ENCODE measurements around the gene PLXNB3. TPM values are rescaled to one million over a fixed set of nuclear protein-coding genes. Genes with fewer than 3 reads are reported as not detected.
A peak's percentile ranks its signal among the peaks of the same experiment; 100 is the strongest.
"Not testable (repeated sequence)": the region's sequence is repeated elsewhere in the genome, so short reads cannot be mapped to it uniquely, and the experiment has no call there.

PLXNB3 gene
- total and polyA plus RNA-seq, 2 donors (not counting 1 experiment from before 2014, with no cell fraction given) = 1.9 to 4.3 TPM

GRCh38 chrX:153744210-153745066 lies 19.6 kb upstream of the PLXNB3 start:
- no peaks in the 10 kb centered on the region for H3K36me3 ChIP-seq (ENCODE audit: control insufficient read depth, insufficient read depth, low read length)
- DNase-seq (ENCODE audit: low read depth in 2 of 2) = no peak
- H3K9ac ChIP-seq (ENCODE audit: insufficient read depth, low read length) = no peak overlapping the region
- no peaks in the 10 kb centered on the region for H3K9me3 ChIP-seq (ENCODE audit: control insufficient read depth, insufficient read depth, low read depth, low read length)
- H3K4me3 ChIP-seq (replicated peaks in 1 of 4; ENCODE audit: control extremely low read depth in 1 of 4, insufficient read depth in 1 of 4, low read depth in 3 of 4, low read length in 4 of 4) = peak overlapping the region in 1 of 4 experiments; percentile 10
- H3K4me1 ChIP-seq (ENCODE audit: control insufficient read depth, extremely low read depth, insufficient read depth, low read length) = no peaks in the 10 kb centered on the region
- H2AFZ ChIP-seq (ENCODE audit: low read length) = no peak overlapping the region
- no peaks in the 10 kb centered on the region for H3K27me3 ChIP-seq (ENCODE audit: control insufficient read depth, insufficient read depth, low read length)
- no peaks in the 10 kb centered on the region for H3K79me2 ChIP-seq (ENCODE audit: control insufficient read depth, insufficient read depth, low read length)
- H3K27ac ChIP-seq (ENCODE audit: insufficient read depth, low read length) = no peak overlapping the region
- H4K20me1 ChIP-seq (ENCODE audit: control insufficient read depth, extremely low read depth, insufficient read depth, low read length) = no peaks in the 10 kb centered on the region
- TF ChIP-seq CTCF (conservative IDR thresholded peaks at IDR 0.05 in 1 of 2, IDR thresholded peaks at IDR 0.05 in 1 of 2; ENCODE audit: low read depth in 1 of 2, low read length in 2 of 2) (peak in 1 of 2 donors; percentile 37), EZH2 (IDR thresholded peaks at IDR 0.05; ENCODE audit: low read length, missing control alignments) (no peak)
- no peak overlapping the region for H3K4me2 ChIP-seq (ENCODE audit: extremely low read depth, insufficient read depth, low read length)

- H4K20me1 ChIP-seq (ENCODE audit: control insufficient read depth, extremely low read depth, insufficient read depth, low read length); H3K9me3 ChIP-seq (ENCODE audit: control insufficient read depth, insufficient read depth, low read depth, low read length); H3K9ac ChIP-seq (ENCODE audit: insufficient read depth, low read length); H3K27ac ChIP-seq (ENCODE audit: insufficient read depth, low read length); H3K79me2 ChIP-seq (ENCODE audit: control insufficient read depth, insufficient read depth, low read length); DNase-seq (ENCODE audit: low read depth in 2 of 2); H3K4me1 ChIP-seq (ENCODE audit: control insufficient read depth, extremely low read depth, insufficient read depth, low read length); H3K27me3 ChIP-seq (ENCODE audit: control insufficient read depth, insufficient read depth, low read length); H3K36me3 ChIP-seq (ENCODE audit: control insufficient read depth, insufficient read depth, low read length); H3K4me2 ChIP-seq (ENCODE audit: extremely low read depth, insufficient read depth, low read length); H3K4me3 ChIP-seq (replicated peaks in 1 of 4; ENCODE audit: control extremely low read depth in 1 of 4, insufficient read depth in 1 of 4, low read depth in 3 of 4, low read length in 4 of 4); H2AFZ ChIP-seq (ENCODE audit: low read length): not testable (repeated sequence)
Measured at GRCh38 chrX:153745067-153745433, 19.0 kb upstream of the PLXNB3 start.

- Histone ChIP-seq H3K4me2 (ENCODE audit: extremely low read depth, insufficient read depth, low read length) (no peak overlapping the region), H3K27me3 (ENCODE audit: control insufficient read depth, insufficient read depth, low read length) (no peaks in the 10 kb centered on the region), H3K9ac (ENCODE audit: insufficient read depth, low read length) (no peak overlapping the region), H3K9me3 (ENCODE audit: control insufficient read depth, insufficient read depth, low read depth, low read length) (no peaks in the 10 kb centered on the region), H4K20me1 (ENCODE audit: control insufficient read depth, extremely low read depth, insufficient read depth, low read length) (no peaks in the 10 kb centered on the region), H2AFZ (ENCODE audit: low read length) (no peak overlapping the region), H3K4me1 (ENCODE audit: control insufficient read depth, extremely low read depth, insufficient read depth, low read length) (no peaks in the 10 kb centered on the region), H3K79me2 (ENCODE audit: control insufficient read depth, insufficient read depth, low read length) (no peaks in the 10 kb centered on the region), H3K27ac (ENCODE audit: insufficient read depth, low read length) (no peak overlapping the region), H3K4me3 (replicated peaks in 1 of 4; ENCODE audit: control extremely low read depth in 1 of 4, insufficient read depth in 1 of 4, low read depth in 3 of 4, low read length in 4 of 4) (no peak overlapping the region), H3K36me3 (ENCODE audit: control insufficient read depth, insufficient read depth, low read length) (no peaks in the 10 kb centered on the region)
- DNase-seq (ENCODE audit: low read depth in 2 of 2) = no peak
- TF ChIP-seq EZH2 (IDR thresholded peaks at IDR 0.05; ENCODE audit: low read length, missing control alignments) (no peak), CTCF (conservative IDR thresholded peaks at IDR 0.05 in 1 of 2, IDR thresholded peaks at IDR 0.05 in 1 of 2; ENCODE audit: low read depth in 1 of 2, low read length in 2 of 2) (no peak)
Measured at GRCh38 chrX:153746359-153746758, 17.7 kb upstream of the PLXNB3 start.

- not testable (repeated sequence) for H3K9ac ChIP-seq (ENCODE audit: insufficient read depth, low read length); H3K36me3 ChIP-seq (ENCODE audit: control insufficient read depth, insufficient read depth, low read length); H3K9me3 ChIP-seq (ENCODE audit: control insufficient read depth, insufficient read depth, low read depth, low read length); H3K27ac ChIP-seq (ENCODE audit: insufficient read depth, low read length); H4K20me1 ChIP-seq (ENCODE audit: control insufficient read depth, extremely low read depth, insufficient read depth, low read length); H3K4me1 ChIP-seq (ENCODE audit: control insufficient read depth, extremely low read depth, insufficient read depth, low read length); H3K4me3 ChIP-seq (replicated peaks in 1 of 4; ENCODE audit: control extremely low read depth in 1 of 4, insufficient read depth in 1 of 4, low read depth in 3 of 4, low read length in 4 of 4); H3K4me2 ChIP-seq (ENCODE audit: extremely low read depth, insufficient read depth, low read length); H3K27me3 ChIP-seq (ENCODE audit: control insufficient read depth, insufficient read depth, low read length); H3K79me2 ChIP-seq (ENCODE audit: control insufficient read depth, insufficient read depth, low read length); H2AFZ ChIP-seq (ENCODE audit: low read length); DNase-seq (ENCODE audit: low read depth in 2 of 2)
Measured at GRCh38 chrX:153746991-153747390, 17.1 kb upstream of the PLXNB3 start.

- H3K36me3 ChIP-seq (ENCODE audit: control insufficient read depth, insufficient read depth, low read length); H4K20me1 ChIP-seq (ENCODE audit: control insufficient read depth, extremely low read depth, insufficient read depth, low read length); DNase-seq (ENCODE audit: low read depth in 2 of 2); H3K4me3 ChIP-seq (replicated peaks in 1 of 4; ENCODE audit: control extremely low read depth in 1 of 4, insufficient read depth in 1 of 4, low read depth in 3 of 4, low read length in 4 of 4); H3K27me3 ChIP-seq (ENCODE audit: control insufficient read depth, insufficient read depth, low read length); H2AFZ ChIP-seq (ENCODE audit: low read length); H3K9ac ChIP-seq (ENCODE audit: insufficient read depth, low read length); H3K4me2 ChIP-seq (ENCODE audit: extremely low read depth, insufficient read depth, low read length); H3K4me1 ChIP-seq (ENCODE audit: control insufficient read depth, extremely low read depth, insufficient read depth, low read length); H3K79me2 ChIP-seq (ENCODE audit: control insufficient read depth, insufficient read depth, low read length); H3K9me3 ChIP-seq (ENCODE audit: control insufficient read depth, insufficient read depth, low read depth, low read length); H3K27ac ChIP-seq (ENCODE audit: insufficient read depth, low read length): not testable (repeated sequence)
Measured at GRCh38 chrX:153749017-153749416, 15.0 kb upstream of the PLXNB3 start.

All from fibroblast of lung (primary cell).